ENCODE data around the gene CRB1.

DNA sequence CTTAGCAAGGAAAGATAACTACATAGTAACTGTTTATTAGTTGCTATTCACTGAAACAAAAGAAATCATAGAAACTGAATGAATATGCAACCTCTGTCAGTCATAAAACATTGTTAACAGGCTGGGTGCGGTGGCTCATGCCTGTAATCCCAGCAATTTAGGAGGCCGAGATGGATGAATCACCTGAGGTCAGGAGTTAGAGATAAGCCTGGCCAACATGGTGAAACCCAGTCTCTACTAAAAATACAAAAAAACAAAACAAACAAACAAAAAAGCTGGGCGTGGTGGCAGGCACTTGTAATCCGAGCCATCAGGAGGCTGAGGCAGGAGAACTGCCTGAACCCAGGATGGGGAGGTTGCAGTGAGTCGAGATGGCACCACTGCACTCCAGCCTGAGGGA lies 44.1 kb downstream of the CRB1 start:
- TF ChIP-seq, protein P1, sequence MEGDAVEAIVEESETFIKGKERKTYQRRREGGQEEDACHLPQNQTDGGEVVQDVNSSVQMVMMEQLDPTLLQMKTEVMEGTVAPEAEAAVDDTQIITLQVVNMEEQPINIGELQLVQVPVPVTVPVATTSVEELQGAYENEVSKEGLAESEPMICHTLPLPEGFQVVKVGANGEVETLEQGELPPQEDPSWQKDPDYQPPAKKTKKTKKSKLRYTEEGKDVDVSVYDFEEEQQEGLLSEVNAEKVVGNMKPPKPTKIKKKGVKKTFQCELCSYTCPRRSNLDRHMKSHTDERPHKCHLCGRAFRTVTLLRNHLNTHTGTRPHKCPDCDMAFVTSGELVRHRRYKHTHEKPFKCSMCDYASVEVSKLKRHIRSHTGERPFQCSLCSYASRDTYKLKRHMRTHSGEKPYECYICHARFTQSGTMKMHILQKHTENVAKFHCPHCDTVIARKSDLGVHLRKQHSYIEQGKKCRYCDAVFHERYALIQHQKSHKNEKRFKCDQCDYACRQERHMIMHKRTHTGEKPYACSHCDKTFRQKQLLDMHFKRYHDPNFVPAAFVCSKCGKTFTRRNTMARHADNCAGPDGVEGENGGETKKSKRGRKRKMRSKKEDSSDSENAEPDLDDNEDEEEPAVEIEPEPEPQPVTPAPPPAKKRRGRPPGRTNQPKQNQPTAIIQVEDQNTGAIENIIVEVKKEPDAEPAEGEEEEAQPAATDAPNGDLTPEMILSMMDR (IDR thresholded peaks at IDR 0.05) = no peak
- no peak for TF ChIP-seq POLR2A (IDR thresholded peaks at IDR 0.05)
